GM18861 (cell line): Measurements from ENCODE around the gene WASHC4.
A peak's percentile ranks its signal among the peaks of the same experiment; 100 is the strongest.

Source experiments
- ATAC-seq: cut with Tn5 transposase; IDR thresholded peaks from one replicate; pipeline ENCODE4 v1.9.1; 2021; ENCODE audit not compliant: unreplicated experiment

Gene WASHC4

GRCh38 chr12:105107494-105108371, at the start of gene WASHC4:
TSS of gene WASHC4 (plus strand) at chr12:105107731. CDS start at chr12:105107801, 70 bp downstream.
- ATAC-seq: peak; percentile 70

- no peak for ATAC-seq
These were observed 46.7 kb upstream of the WASHC4 start for GRCh38 chr12:105060715-105061378.

GRCh38 chr12:105064564-105065178, 42.9 kb upstream of the WASHC4 start:
- no peak for ATAC-seq

GRCh38 chr12:105067511-105068031, 40.0 kb upstream of the WASHC4 start:
- no peak for ATAC-seq

GRCh38 chr12:105069936-105070702, 37.4 kb upstream of the WASHC4 start:
- ATAC-seq: no peak

- ATAC-seq: no peak
These were observed 35.5 kb upstream of the WASHC4 start for GRCh38 chr12:105071981-105072380.

- ATAC-seq: peak; percentile 34
These were observed 34.5 kb upstream of the WASHC4 start for GRCh38 chr12:105072888-105073488.

- no peak for ATAC-seq
These were observed 31.4 kb upstream of the WASHC4 start for GRCh38 chr12:105076098-105076497.

GRCh38 chr12:105076913-105077312, 30.6 kb upstream of the WASHC4 start:
- ATAC-seq: no peak

GRCh38 chr12:105077435-105077834, 30.1 kb upstream of the WASHC4 start:
- no peak for ATAC-seq

- no peak for ATAC-seq
These were observed 28.6 kb upstream of the WASHC4 start for GRCh38 chr12:105078712-105079570.

GRCh38 chr12:105083031-105083430, 24.5 kb upstream of the WASHC4 start:
- no peak for ATAC-seq

GRCh38 chr12:105083551-105084105, 23.9 kb upstream of the WASHC4 start:
- no peak for ATAC-seq

- ATAC-seq: no peak
These were observed 23.0 kb upstream of the WASHC4 start, which contains the start of gene ALDH1L2 for GRCh38 chr12:105084251-105085250. TSS of gene ALDH1L2 (minus strand) at chr12:105084458. CDS start at chr12:105084436, 22 bp downstream.

GRCh38 chr12:105085501-105085900, 22.0 kb upstream of the WASHC4 start:
- no peak for ATAC-seq

GRCh38 chr12:105089817-105090216, 17.7 kb upstream of the WASHC4 start:
- no peak for ATAC-seq

- ATAC-seq: no peak
These were observed 17.2 kb upstream of the WASHC4 start for GRCh38 chr12:105090361-105090760.
